ENCODE data around the gene BCORL1. TPM values are rescaled to one million over a fixed set of nuclear protein-coding genes. Genes with fewer than 3 reads are reported as not detected.

BCORL1 gene
- total RNA-seq, 2 experiments from 2014 or later, result 9.2 to 10.5 TPM

- intact Hi-C loops (cut with micrococcal nuclease), result no loop called here
- peaks cover 2% of the 10 kb centered on the region for H3K27me3 Mint-ChIP-seq
- CTCF ChIA-PET, result no interaction called here
Measured at GRCh38 chrX:129955682-129956081, 26.8 kb upstream of the BCORL1 start.

DNA sequence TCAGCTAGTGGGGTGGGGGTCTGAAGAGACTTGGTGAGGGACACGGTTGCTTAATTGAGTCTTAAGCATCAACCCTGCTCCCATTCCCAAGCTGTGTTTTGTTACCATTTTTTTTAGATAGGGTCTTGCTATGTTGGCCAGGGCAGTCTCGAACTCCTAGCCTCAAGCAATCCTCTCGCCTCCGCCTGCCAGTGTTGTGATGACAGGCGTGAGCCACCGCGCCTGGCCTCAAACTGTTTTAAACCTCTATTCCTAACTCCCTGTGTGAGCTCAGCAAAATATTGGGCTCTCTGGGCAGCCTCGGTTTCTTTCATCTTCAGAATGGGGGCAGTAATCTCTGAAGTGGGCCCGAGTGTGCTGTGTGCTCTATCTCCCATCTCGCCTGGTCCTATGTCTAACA is 26.3 kb upstream of the BCORL1 start:
- ChIA-PET POLR2A (no interaction called here), CTCF (no interaction called here)
- intact Hi-C loops (cut with micrococcal nuclease), result no loop called here
- Mint-ChIP-seq H3K27me3 (peaks cover 2% of the 10 kb centered on the region), H3K4me3 (no peak overlapping the region), H3K36me3 (peaks cover 3% of the 10 kb centered on the region), H3K27ac (no peak overlapping the region), H3K9me3 (no peaks in the 10 kb centered on the region), H3K4me1 (ENCODE audit: low read depth) (peaks cover 14% of the 10 kb centered on the region)
- DNase-seq, result no peak

More at GRCh38 chrX:129955682-129956081, 26.8 kb upstream of the BCORL1 start:
- POLR2A ChIA-PET, result no interaction called here
- H3K4me3 Mint-ChIP-seq, result no peak overlapping the region
- no peak for DNase-seq
- H3K4me1 Mint-ChIP-seq (ENCODE audit: low read depth), result peaks cover 14% of the 10 kb centered on the region
- no peak overlapping the region for H3K27ac Mint-ChIP-seq
- H3K9me3 Mint-ChIP-seq, result no peaks in the 10 kb centered on the region
- peaks cover 3% of the 10 kb centered on the region for H3K36me3 Mint-ChIP-seq

GRCh38 chrX:129956765-129957164 is 25.7 kb upstream of the BCORL1 start:
- Mint-ChIP-seq H3K4me1 (ENCODE audit: low read depth) (peaks cover 20% of the 10 kb centered on the region), H3K27me3 (peaks cover 2% of the 10 kb centered on the region), H3K9me3 (no peaks in the 10 kb centered on the region), H3K4me3 (peak overlapping the region; percentile 59), H3K36me3 (peaks cover 3% of the 10 kb centered on the region), H3K27ac (no peak overlapping the region)
- no peak for DNase-seq
- ChIA-PET POLR2A (no interaction called here), CTCF (no interaction called here)
- intact Hi-C loops (cut with micrococcal nuclease), result no loop called here

DNA sequence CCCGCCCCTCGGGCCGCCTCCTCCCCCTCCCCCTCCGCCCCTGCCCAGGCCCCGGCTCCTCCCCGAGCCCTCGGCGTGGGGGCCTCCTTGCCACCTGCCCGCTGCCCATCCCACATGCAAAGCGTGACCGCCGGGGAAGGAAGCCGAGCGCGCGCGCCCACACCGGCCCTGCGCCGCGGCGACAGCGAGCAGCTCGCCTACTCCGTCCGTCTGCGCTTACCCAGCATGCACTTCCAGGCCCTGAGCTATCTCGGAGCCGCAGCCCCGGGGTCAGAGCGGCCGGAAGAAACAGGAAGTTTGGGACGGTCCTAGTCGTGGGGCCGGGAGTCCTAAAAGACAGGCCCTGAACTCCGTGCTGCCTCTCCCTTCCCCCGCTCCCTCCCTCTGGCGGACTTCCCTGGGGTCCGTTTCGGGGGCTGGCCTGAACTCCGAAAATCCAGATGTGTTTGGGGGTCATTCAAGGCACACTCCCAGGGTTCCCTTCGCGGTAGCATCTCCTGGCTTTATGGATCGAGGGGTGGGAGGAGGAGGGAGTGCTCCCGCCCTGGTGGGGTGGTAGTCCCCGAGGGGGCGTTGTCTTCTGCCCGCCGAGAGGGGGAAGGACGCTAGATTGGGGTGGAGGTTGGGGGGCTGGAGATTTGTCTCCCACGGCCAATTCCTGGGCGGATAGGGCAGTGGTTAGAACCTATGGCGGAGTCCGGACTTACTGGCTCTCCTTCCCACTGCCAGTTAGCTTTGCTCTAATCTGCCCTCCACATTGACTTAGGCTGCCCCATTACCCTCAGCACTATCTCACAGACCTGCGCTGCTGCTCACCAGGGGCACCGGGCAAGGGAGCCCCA is 25.0 kb upstream of the BCORL1 start:
- Mint-ChIP-seq H3K27ac (peak overlapping the region; percentile 54), H3K27me3 (peaks cover 2% of the 10 kb centered on the region), H3K4me3 (peak overlapping the region; percentile 68), H3K36me3 (peaks cover 3% of the 10 kb centered on the region), H3K4me1 (ENCODE audit: low read depth) (peaks cover 22% of the 10 kb centered on the region), H3K9me3 (no peaks in the 10 kb centered on the region)
- intact Hi-C loops (cut with micrococcal nuclease), result no loop called here
- CTCF ChIA-PET, result no interaction called here
- POLR2A ChIA-PET, result no interaction called here
- DNase-seq, result peak; percentile 73

DNA sequence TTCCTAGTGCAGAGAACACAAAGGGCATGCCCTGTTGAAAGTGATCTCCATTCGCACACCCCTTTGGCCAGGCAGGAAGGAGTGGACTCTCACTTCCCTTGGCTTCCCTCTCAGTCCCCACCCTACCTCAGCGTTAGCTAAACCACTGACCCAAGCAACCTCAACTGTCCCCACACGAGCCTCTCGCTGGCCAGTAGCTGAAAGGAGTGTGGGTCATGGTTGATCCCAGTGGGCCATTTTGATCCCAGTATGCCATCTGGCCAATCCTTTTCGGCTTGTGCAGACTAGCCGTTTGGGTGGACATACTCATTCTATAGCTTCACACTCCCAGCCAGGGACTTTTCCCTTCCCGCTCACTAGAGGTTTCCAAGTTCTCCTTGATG is 24.4 kb upstream of the BCORL1 start:
- Mint-ChIP-seq H3K27me3 (no peaks in the 10 kb centered on the region), H3K27ac (no peak overlapping the region), H3K4me1 (ENCODE audit: low read depth) (peaks cover 18% of the 10 kb centered on the region), H3K9me3 (no peaks in the 10 kb centered on the region), H3K4me3 (peak overlapping the region; percentile 68), H3K36me3 (no peaks in the 10 kb centered on the region)
- intact Hi-C loops (cut with micrococcal nuclease), result no loop called here
- DNase-seq, result no peak
- ChIA-PET POLR2A (no interaction called here), CTCF (no interaction called here)

DNA sequence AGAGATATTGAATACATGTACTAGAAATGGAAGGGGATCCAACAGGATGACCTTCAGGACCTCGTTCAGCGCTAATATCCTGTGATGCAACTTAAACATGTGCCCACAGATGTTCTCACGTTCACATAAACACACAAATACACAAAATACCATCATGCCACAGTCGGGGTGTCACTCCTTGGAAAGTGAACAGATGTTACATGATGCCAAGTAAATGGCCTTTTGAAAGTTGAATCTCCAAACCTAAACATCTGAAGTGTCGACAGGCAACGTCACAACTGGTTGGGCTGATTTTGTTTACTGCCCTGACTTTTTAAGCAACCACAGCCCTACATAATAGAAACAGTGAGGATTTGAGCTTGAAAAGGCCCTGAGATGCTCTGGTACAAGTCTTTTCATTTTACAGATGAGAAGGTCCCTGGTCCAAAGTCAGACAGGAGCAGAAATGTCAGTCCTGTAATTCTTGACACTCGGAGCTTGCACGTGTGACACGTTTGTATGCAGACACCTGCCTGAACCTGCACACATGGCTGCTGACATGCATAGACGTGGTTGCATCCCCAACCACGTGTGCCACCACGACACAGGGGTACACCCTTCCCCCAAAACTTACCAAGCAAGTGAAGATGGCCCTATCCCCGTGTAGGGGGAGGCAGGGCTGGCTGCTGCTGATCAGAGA is 23.5 kb upstream of the BCORL1 start:
- no peaks in the 10 kb centered on the region for H3K27me3 Mint-ChIP-seq
- no peak overlapping the region for H3K27ac Mint-ChIP-seq
- ChIA-PET POLR2A (no interaction called here), CTCF (no interaction called here)
- H3K4me1 Mint-ChIP-seq (ENCODE audit: low read depth), result peaks cover 18% of the 10 kb centered on the region
- H3K36me3 Mint-ChIP-seq, result no peaks in the 10 kb centered on the region
- no peak for DNase-seq
- H3K4me3 Mint-ChIP-seq, result no peak overlapping the region
- H3K9me3 Mint-ChIP-seq, result no peaks in the 10 kb centered on the region
- intact Hi-C loops (cut with micrococcal nuclease), result no loop called here

GRCh38 chrX:129959493-129959832 is 23.0 kb upstream of the BCORL1 start:
- no peak for DNase-seq
- Mint-ChIP-seq H3K9me3 (no peaks in the 10 kb centered on the region), H3K27ac (no peak overlapping the region), H3K4me3 (no peak overlapping the region), H3K4me1 (ENCODE audit: low read depth) (peaks cover 18% of the 10 kb centered on the region), H3K36me3 (no peaks in the 10 kb centered on the region), H3K27me3 (no peaks in the 10 kb centered on the region)
- POLR2A ChIA-PET, result no interaction called here
- intact Hi-C loops (cut with micrococcal nuclease), result no loop called here
- CTCF ChIA-PET, result no interaction called here

- Mint-ChIP-seq H3K36me3 (no peaks in the 10 kb centered on the region), H3K4me3 (peak overlapping the region; percentile 73), H3K27me3 (no peaks in the 10 kb centered on the region), H3K4me1 (ENCODE audit: low read depth) (peaks cover 18% of the 10 kb centered on the region), H3K9me3 (no peaks in the 10 kb centered on the region), H3K27ac (peak overlapping the region; percentile 83)
- peak; percentile 85 for DNase-seq
- POLR2A ChIA-PET, result interaction anchor here (1.3 kb wide), 1 partner anchor 11 kb away, joined by 3 read pairs; no protein-coding TSS in a partner anchor
- intact Hi-C loops (cut with micrococcal nuclease), result loop anchor here (1.0 kb wide), 1 partner anchor 21 kb away; the partner anchor contains the start of gene BCORL1
- CTCF ChIA-PET, result interaction anchor here (0.6 to 1.4 kb wide), 4 partner anchors 18 to 99 kb away, joined by 3 to 4 read pairs (median 3); no protein-coding TSS in a partner anchor
Measured at GRCh38 chrX:129961180-129962083, 21.0 kb upstream of the BCORL1 start.

GRCh38 chrX:129963729-129964128 is 18.7 kb upstream of the BCORL1 start:
- no peaks in the 10 kb centered on the region for H3K27me3 Mint-ChIP-seq
- H3K27ac Mint-ChIP-seq, result no peak overlapping the region
- intact Hi-C loops (cut with micrococcal nuclease), result no loop called here
- H3K9me3 Mint-ChIP-seq, result no peaks in the 10 kb centered on the region
- ChIA-PET POLR2A (no interaction called here), CTCF (interaction anchor here (1.0 kb wide), 1 partner anchor 38 kb away, joined by 3 read pairs; no protein-coding TSS in a partner anchor)
- DNase-seq, result no peak
- H3K36me3 Mint-ChIP-seq, result no peaks in the 10 kb centered on the region
- H3K4me1 Mint-ChIP-seq (ENCODE audit: low read depth), result peaks cover 8% of the 10 kb centered on the region
- no peak overlapping the region for H3K4me3 Mint-ChIP-seq

DNA sequence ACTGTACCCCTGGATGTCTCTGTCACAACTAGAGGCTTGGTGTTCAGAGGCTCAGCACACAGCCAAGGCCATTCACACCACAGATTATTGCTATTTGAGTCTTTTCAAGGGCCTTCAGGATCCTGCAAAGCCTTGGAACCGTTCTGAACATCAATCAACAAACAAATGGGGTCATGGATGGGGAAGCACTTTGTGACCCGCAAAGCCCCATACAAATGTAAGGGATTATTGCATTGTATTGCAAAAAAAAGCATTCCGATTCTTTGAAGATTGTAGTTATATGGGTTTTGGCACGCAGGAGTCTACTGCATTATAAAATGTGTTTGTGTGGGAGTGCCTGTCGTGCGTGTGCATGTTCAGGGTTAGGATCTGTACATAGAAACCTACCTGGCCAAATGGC is 17.3 kb upstream of the BCORL1 start:
- no peaks in the 10 kb centered on the region for H3K27me3 Mint-ChIP-seq
- no peaks in the 10 kb centered on the region for H3K9me3 Mint-ChIP-seq
- ChIA-PET POLR2A (no interaction called here), CTCF (no interaction called here)
- DNase-seq, result no peak
- H3K36me3 Mint-ChIP-seq, result no peaks in the 10 kb centered on the region
- H3K27ac Mint-ChIP-seq, result no peak overlapping the region
- H3K4me3 Mint-ChIP-seq, result no peak overlapping the region
- intact Hi-C loops (cut with micrococcal nuclease), result no loop called here
- H3K4me1 Mint-ChIP-seq (ENCODE audit: low read depth), result peaks cover 8% of the 10 kb centered on the region

DNA sequence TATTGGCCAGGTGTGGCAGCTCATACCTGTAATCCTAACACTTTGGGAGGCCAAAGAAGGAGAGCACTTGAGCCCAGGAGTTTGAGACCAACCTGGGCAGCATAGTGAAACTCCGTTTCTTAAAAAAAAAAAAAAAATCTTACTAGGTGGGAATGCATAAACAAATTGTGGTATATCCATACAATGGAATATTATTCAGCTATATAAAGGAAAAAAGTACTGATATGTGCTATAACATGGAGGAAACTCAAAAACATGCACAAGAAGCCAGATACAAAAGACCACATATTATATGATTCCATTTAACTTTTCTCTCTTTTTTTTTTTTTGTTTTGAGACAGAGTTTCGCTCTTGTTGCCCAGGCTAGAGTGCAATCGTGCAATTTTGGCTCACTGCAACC is 13.5 kb upstream of the BCORL1 start:
- no peaks in the 10 kb centered on the region for H3K4me1 Mint-ChIP-seq (ENCODE audit: low read depth)
- DNase-seq, result no peak
- no peak overlapping the region for H3K27ac Mint-ChIP-seq
- H3K27me3 Mint-ChIP-seq, result no peaks in the 10 kb centered on the region
- H3K9me3 Mint-ChIP-seq, result no peaks in the 10 kb centered on the region
- intact Hi-C loops (cut with micrococcal nuclease), result no loop called here
- no peaks in the 10 kb centered on the region for H3K36me3 Mint-ChIP-seq
- CTCF ChIA-PET, result interaction anchor here (0.7 kb wide), 1 partner anchor 351 kb away, joined by 3 read pairs; no protein-coding TSS in a partner anchor
- POLR2A ChIA-PET, result no interaction called here
- no peak overlapping the region for H3K4me3 Mint-ChIP-seq

- Mint-ChIP-seq H3K27me3 (no peaks in the 10 kb centered on the region), H3K9me3 (no peaks in the 10 kb centered on the region), H3K27ac (no peak overlapping the region), H3K4me1 (ENCODE audit: low read depth) (no peaks in the 10 kb centered on the region), H3K36me3 (no peaks in the 10 kb centered on the region), H3K4me3 (no peak overlapping the region)
- DNase-seq, result no peak
- intact Hi-C loops (cut with micrococcal nuclease), result no loop called here
- POLR2A ChIA-PET, result interaction anchor here (0.7 kb wide), 1 partner anchor 368 kb away, joined by 3 read pairs; no protein-coding TSS in a partner anchor
- CTCF ChIA-PET, result no interaction called here
Measured at GRCh38 chrX:129976441-129976840, 6.0 kb upstream of the BCORL1 start.

Data from activated CD4-positive, alpha-beta memory T cell treated with anti-CD3 and anti-CD28 coated beads for 36 hours (primary cell).